HG03565 (cell line): ENCODE measurements around the gene ENOSF1.

Experiments used
- ATAC-seq: cut with Tn5 transposase; IDR thresholded peaks from one replicate; pipeline ENCODE4 v1.9.1; 2021; ENCODE audit warnings: mild to moderate bottlenecking, moderate library complexity; ENCODE audit not compliant: unreplicated experiment

Gene ENOSF1

GRCh38 chr18:676069-676468 lies 36.4 kb downstream of the ENOSF1 start:
- ATAC-seq: no peak

GRCh38 chr18:675307-675706 lies 37.1 kb downstream of the ENOSF1 start:
- no peak for ATAC-seq

- ATAC-seq: no peak
Observed at GRCh38 chr18:673769-674168, 38.7 kb downstream of the ENOSF1 start.

- ATAC-seq: no peak
Observed at GRCh38 chr18:673317-673716, 39.1 kb downstream of the ENOSF1 start.

- ATAC-seq: no peak
Observed at GRCh38 chr18:671405-671804, 41.0 kb downstream of the ENOSF1 start.

GRCh38 chr18:670522-670921 lies 41.9 kb downstream of the ENOSF1 start:
- no peak for ATAC-seq

GRCh38 chr18:669077-669476 lies 43.4 kb downstream of the ENOSF1 start:
- no peak for ATAC-seq

- ATAC-seq: no peak
Observed at GRCh38 chr18:668260-668659, 44.2 kb downstream of the ENOSF1 start.

- ATAC-seq: no peak
Observed at GRCh38 chr18:666628-667027, 45.8 kb downstream of the ENOSF1 start.

- ATAC-seq: no peak
Observed at GRCh38 chr18:666177-666576, 46.3 kb downstream of the ENOSF1 start.

- no peak for ATAC-seq
Observed at GRCh38 chr18:662197-662596, 50.2 kb downstream of the ENOSF1 start.

- no peak for ATAC-seq
Observed at GRCh38 chr18:659597-659996, 52.8 kb downstream of the ENOSF1 start.

GRCh38 chr18:658947-659533 lies 53.4 kb downstream of the ENOSF1 start:
- no peak for ATAC-seq

- ATAC-seq: peak; percentile 51
Observed at GRCh38 chr18:658001-658946, 54.2 kb downstream of the ENOSF1 start.

- peak; percentile 39 for ATAC-seq
Observed at GRCh38 chr18:657311-658000, 55.0 kb downstream of the ENOSF1 start, which contains the start of gene TYMS. Gene TYMS, plus strand, starts transcription at chr18:657653. Its CDS starts 90 bp downstream, at chr18:657743.

- no peak for ATAC-seq
Observed at GRCh38 chr18:655445-655844, 57.0 kb downstream of the ENOSF1 start.

GRCh38 chr18:654601-655000 lies 57.8 kb downstream of the ENOSF1 start:
- ATAC-seq: no peak

- no peak for ATAC-seq
Observed at GRCh38 chr18:653512-653911, 58.9 kb downstream of the ENOSF1 start.

GRCh38 chr18:652131-652530 lies 60.3 kb downstream of the ENOSF1 start:
- ATAC-seq: no peak

- ATAC-seq: peak; percentile 94
Observed at GRCh38 chr18:650428-650858, 62.0 kb downstream of the ENOSF1 start.

GRCh38 chr18:649341-649740 lies 63.1 kb downstream of the ENOSF1 start:
- no peak for ATAC-seq

- ATAC-seq: no peak
Observed at GRCh38 chr18:647304-647703, 65.1 kb downstream of the ENOSF1 start.
